ENCODE measurements around the gene AMACR. TPM values are rescaled to one million over a fixed set of nuclear protein-coding genes. Genes with fewer than 3 reads are reported as not detected.

The AMACR gene
- total and polyA plus RNA-seq, 2 donors (not counting 3 experiments of a cell fraction or from before 2014, with no cell fraction given) = 6.7 to 8.7 TPM

GRCh38 chr5:34053571-34054399 lies 45.9 kb upstream of the AMACR start:
- no peak for DNase-seq (ENCODE audit: low read depth, low spot score)
- Histone ChIP-seq H3K4me1 (ENCODE audit: control insufficient read depth, extremely low read depth, insufficient read depth, low read length) (peaks cover 8% of the 10 kb centered on the region), H3K9me1 (replicated peaks; ENCODE audit: control insufficient read depth, extremely low read depth, insufficient read depth, low read length) (no peaks in the 10 kb centered on the region), H3K27ac (ENCODE audit: insufficient read depth, low read depth, low read length) (no peak overlapping the region), H4K20me1 (replicated peaks; ENCODE audit: control insufficient read depth, extremely low read depth, insufficient read depth, low read length) (no peaks in the 10 kb centered on the region), H3K4me3 (replicated peaks in 1 of 3; ENCODE audit: insufficient read depth in 1 of 3, low read depth in 1 of 3, low read length in 3 of 3) (no peak overlapping the region), H3K36me3 (ENCODE audit: control insufficient read depth in 2 of 2, extremely low read depth in 1 of 2, insufficient read depth in 2 of 2, low read length in 2 of 2) (no peaks in the 10 kb centered on the region), H2AFZ (ENCODE audit: low read depth, low read length) (no peak overlapping the region), H3K9ac (replicated peaks; ENCODE audit: extremely low read depth, insufficient read depth, low read length) (no peak overlapping the region), H3K4me2 (ENCODE audit: insufficient read depth, low read length) (no peak overlapping the region), H3K79me2 (ENCODE audit: control insufficient read depth, insufficient read depth, low read length) (no peaks in the 10 kb centered on the region), H3K27me3 (ENCODE audit: control insufficient read depth in 2 of 2, insufficient read depth in 2 of 2, low read length in 2 of 2) (no peaks in the 10 kb centered on the region), H3K9me3 (replicated peaks; ENCODE audit: control insufficient read depth, insufficient read depth, low read length) (no peaks in the 10 kb centered on the region)
- no TSS peak for BruUV-seq (replicated peaks)
- FAIRE-seq = no peak
- dilution Hi-C loops (cut with MboI; ENCODE audit: extremely low pct_ligation_motif_present, low sequenced_read_pairs) (no loop called here), intact Hi-C loops (cut with micrococcal nuclease) (no loop called here)
- TF ChIP-seq MAX (IDR thresholded peaks at IDR 0.05; ENCODE audit: insufficient read depth, insufficient read length) = no peak
- TF ChIP-seq JUN (IDR thresholded peaks at IDR 0.05; ENCODE audit: borderline replicate concordance, insufficient read depth, insufficient read length, low read depth) = no peak
- no peak for TF ChIP-seq EZH2 (IDR thresholded peaks at IDR 0.05; ENCODE audit: borderline replicate concordance, low read depth, low read length, severe bottlenecking)
- TF ChIP-seq MYC (IDR thresholded peaks at IDR 0.05; ENCODE audit: low read depth, low read length) = no peak
- TF ChIP-seq GATA2 (IDR thresholded peaks at IDR 0.05; ENCODE audit: insufficient read depth, insufficient read length, low read depth, low read length) = no peak
- no peak for TF ChIP-seq FOS (IDR thresholded peaks at IDR 0.05; ENCODE audit: borderline replicate concordance, insufficient read depth, low read length)
- TF ChIP-seq POLR2A (IDR thresholded peaks at IDR 0.05; ENCODE audit: low read depth, low read length) = no peak
- TF ChIP-seq POLR2AphosphoS5 (IDR thresholded peaks at IDR 0.05; ENCODE audit: insufficient read depth, low read depth, low read length) = no peak
- TF ChIP-seq CTCF (IDR thresholded peaks at IDR 0.05; ENCODE audit: extremely low read depth in 1 of 2, insufficient read depth in 1 of 2, low read depth in 1 of 2, low read length in 2 of 2) = no peak
- CTCF ChIA-PET = no interaction called here
- POLR2A ChIA-PET = no interaction called here
